HG02798 (cell line): ENCODE measurements around the gene DLG5.

Experiments used
- ATAC-seq: cut with Tn5 transposase; IDR thresholded peaks from one replicate; pipeline ENCODE4 v1.9.1; 2021; ENCODE audit warnings: mild to moderate bottlenecking; ENCODE audit not compliant: unreplicated experiment, poor library complexity

The DLG5 gene

GRCh38 chr10:77926566-77927401, at the start of gene DLG5:
Gene DLG5 (minus strand): TSS chr10:77926755. CDS start chr10:77926520, 235 bp downstream.
- ATAC-seq: peak; percentile 74

GRCh38 chr10:77975086-77975666, 48.6 kb upstream of the DLG5 start:
- no peak for ATAC-seq

DNA sequence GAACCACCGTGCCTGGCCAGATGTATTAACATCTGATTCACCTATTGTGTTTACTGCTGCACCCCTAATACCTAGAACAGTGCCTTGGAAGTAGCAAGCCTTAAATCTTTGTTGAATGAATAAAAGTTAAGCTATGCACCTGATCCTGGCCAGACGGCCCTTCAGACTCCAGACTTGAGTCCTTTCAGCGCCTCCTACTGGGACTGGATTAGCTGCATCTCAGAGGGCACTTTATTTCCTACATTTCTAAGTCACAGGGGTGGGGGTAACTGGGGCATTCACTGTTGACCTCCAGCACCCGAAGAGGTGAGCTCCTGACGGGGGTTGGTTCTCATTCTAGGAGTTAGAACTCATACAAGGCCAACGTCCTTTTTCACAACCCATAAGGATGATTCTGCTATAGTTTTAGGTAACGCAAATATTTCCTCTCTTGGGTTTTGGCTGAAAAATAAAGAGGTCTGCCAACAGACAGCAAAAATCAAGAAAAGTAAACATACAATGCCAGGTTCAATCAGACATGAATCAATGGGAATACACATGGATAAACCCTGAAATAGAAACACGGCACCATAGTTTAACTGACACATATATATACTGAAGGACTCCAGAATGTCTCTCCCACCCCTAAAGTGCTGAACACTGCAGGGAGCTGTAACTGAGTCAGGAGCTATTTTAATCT, 48.0 kb upstream of the DLG5 start:
- no peak for ATAC-seq

DNA sequence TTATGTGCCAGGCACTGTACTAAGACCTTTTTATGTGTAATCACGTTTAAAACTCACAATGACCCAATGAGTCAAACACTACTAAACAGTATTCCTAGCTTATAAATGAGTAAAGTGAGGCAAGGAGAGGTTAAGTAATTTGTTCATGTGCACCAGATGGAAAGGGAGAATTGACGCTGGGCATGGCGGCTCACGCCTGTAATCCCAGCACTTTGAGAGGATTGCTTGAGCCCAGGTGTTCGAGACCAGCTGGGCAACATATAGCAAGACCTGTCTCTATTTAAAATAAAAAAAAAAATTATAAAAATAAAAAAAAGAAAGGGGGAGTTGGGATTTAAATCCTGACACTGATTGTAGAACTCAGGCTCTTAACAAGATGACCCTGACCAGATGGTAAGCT, 46.7 kb upstream of the DLG5 start:
- no peak for ATAC-seq

- ATAC-seq: no peak
Observed at GRCh38 chr10:77972148-77972547, 45.6 kb upstream of the DLG5 start.

GRCh38 chr10:77971804-77972144, 45.2 kb upstream of the DLG5 start:
- no peak for ATAC-seq

- ATAC-seq: no peak
Observed at GRCh38 chr10:77970869-77971803, 44.6 kb upstream of the DLG5 start.

DNA sequence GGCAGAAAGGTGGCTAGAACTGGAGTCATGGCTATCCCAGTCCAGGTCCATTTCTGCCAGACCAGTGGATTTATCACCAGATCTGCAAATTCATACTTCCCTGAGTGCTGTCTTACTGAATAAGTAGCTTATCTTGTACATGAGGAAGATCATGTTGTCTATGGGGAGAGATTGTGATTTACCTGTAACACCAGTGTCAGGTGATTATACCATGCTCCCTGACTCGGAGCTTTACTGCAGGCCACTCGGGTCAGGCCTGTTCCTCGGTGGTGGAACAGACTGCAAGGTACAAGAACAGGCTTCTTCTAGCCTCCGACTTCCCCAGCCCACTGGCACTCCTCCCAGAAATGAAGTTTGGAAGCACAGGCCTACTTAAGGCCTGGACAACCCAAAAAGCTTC, 42.6 kb upstream of the DLG5 start:
- no peak for ATAC-seq

DNA sequence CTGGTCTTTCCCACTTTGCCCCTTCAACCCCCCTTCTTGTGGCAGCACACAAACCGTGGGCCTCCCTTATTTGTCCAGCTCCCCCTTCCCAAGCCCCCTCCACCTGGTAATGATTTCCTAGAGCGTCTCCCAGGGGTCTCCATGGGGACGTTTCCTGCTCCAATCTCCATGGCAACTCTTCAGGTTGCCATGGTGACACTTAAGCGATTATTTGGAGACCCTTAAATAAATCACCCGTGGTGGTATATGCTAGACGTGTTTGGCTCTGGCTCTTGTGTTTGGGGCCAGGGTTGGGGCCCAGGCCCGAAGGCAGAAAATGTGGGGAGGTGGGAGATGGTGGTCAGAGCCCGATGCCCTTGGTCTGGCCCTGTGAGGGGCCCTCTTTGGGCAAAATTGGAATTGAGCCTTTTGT, 41.1 kb upstream of the DLG5 start:
- ATAC-seq: no peak

GRCh38 chr10:77965294-77965693, 38.7 kb upstream of the DLG5 start:
- ATAC-seq: no peak

GRCh38 chr10:77964811-77965210, 38.3 kb upstream of the DLG5 start:
- no peak for ATAC-seq

DNA sequence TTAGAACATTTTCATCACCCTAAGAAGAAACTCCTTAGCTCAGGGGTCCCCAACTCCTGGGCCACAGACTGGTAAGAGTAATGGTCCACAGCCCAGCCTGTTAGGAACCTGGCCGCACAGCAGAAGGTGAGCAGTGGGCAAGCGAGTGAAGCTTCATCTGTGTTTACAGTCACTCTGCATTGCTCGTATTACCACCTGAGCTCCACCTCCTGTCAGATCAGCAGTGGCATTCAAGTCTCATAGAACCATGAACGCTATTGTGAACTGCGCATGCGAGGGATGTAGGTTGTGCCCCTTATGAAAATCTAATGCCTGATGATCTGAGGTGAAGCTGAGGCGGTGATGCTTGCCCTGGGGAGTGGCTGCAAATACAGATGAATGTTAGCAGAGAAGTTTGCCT, 37.3 kb upstream of the DLG5 start:
- ATAC-seq: no peak

- no peak for ATAC-seq
Observed at GRCh38 chr10:77962350-77963146, 36.0 kb upstream of the DLG5 start.

DNA sequence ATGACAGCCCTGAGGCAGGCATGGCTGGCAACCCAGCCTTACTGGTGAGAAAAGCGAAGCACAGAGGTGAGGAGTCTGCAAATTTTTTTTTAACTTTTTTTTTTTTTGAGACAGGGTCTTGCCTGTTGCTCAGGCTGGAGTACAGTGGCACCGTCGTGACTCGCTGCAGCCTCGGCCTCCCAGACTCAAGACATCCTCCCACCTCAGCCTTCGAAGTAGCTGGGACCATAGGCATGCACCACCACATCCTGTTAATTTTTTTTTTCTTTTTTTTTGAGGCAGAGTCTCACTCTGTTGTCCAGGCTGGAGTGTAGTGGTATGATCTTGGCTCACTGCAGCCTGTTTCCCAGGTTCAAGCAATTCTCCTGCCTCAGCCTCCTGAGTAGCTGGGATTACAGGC, 35.1 kb upstream of the DLG5 start:
- ATAC-seq: no peak

DNA sequence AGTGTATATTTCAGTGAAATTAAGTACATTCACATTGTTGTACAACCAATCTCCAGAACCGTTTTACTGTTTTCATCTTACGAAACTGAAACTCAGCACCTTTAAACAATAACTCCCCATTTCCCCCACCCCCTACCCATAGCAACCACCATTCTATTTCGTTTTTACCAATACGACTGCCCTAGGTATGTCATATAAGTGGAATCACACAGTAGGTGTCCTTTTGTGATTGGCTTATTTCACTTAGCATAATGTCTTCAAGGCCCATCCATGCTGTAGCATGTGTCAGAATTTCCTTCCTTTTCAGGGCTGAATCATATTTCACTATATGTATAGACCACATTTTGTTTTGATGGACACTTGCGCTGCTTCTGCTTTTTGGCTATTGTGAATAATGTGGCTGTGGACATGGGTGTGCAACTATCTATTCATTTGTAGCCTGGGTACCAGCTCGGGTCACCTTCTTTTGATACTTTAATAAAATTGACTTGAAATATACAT, 34.3 kb upstream of the DLG5 start:
- ATAC-seq: no peak

GRCh38 chr10:77959887-77960455, 33.4 kb upstream of the DLG5 start:
- no peak for ATAC-seq

DNA sequence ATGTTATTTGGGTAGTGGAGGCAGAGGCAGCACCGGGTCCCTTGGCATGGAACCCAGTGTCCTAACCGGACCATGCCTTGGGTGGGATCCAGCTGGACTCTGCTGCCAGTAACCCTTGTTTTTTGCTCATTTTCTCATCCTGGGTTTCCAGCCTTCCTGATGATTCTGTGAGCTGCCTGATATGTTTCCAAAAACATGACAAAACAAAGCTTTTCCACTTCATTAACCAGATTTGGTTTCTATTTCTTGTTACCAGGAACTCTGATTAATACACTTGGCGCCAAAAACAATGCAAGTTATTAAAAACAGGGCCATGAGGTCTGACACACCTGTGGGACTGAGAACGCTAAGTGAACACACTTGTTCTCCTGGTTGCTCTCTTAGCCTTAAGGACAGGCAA, 32.8 kb upstream of the DLG5 start:
- ATAC-seq: no peak

GRCh38 chr10:77955136-77955535, 28.6 kb upstream of the DLG5 start:
- no peak for ATAC-seq

GRCh38 chr10:77949167-77949566, 22.6 kb upstream of the DLG5 start:
- ATAC-seq: no peak
